ENCODE measurements around the gene PIGM. TPM values are rescaled to one million over a fixed set of nuclear protein-coding genes. Genes with fewer than 3 reads are reported as not detected.

The PIGM gene
- total and polyA plus RNA-seq, 9 donors = 2.7 to 7.4 (median 5.9) TPM

DNA sequence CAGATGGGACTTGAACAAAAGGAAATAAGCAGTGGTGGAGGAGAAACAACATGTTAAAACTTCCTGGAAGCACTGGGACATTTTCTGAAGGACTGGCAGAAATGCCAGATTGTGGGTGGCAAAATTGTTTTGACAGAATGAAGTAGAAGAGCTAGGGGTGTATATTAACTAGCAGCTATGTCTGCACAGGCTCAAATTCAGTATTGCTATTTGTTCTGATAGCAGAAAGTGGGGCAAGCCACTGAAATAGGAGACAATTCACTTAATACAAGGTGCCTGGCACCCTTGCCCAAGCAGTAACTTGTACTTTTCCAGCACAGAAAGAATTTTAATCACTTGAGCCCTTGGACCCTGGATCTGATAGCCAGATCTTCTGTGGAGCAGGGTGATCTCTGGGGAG lies 11.8 kb upstream of the PIGM start:
- H3K4me1 ChIP-seq (ENCODE audit: insufficient read depth) = peaks cover 2% of the 10 kb centered on the region
- no peaks in the 10 kb centered on the region for H3K36me3 ChIP-seq
- intact Hi-C loops (cut with DNase I) = no loop called here
- no peak for DNase-seq
- no peak overlapping the region for H3K4me3 ChIP-seq
- H3K27me3 ChIP-seq = no peaks in the 10 kb centered on the region
- no peaks in the 10 kb centered on the region for H3K9me3 ChIP-seq
- no peak overlapping the region for H3K27ac ChIP-seq
- no peak for TF ChIP-seq EP300 (IDR thresholded peaks at IDR 0.05)
- no peak for TF ChIP-seq CTCF (IDR thresholded peaks at IDR 0.05)
- TF ChIP-seq POLR2A (IDR thresholded peaks at IDR 0.05) = no peak

DNA sequence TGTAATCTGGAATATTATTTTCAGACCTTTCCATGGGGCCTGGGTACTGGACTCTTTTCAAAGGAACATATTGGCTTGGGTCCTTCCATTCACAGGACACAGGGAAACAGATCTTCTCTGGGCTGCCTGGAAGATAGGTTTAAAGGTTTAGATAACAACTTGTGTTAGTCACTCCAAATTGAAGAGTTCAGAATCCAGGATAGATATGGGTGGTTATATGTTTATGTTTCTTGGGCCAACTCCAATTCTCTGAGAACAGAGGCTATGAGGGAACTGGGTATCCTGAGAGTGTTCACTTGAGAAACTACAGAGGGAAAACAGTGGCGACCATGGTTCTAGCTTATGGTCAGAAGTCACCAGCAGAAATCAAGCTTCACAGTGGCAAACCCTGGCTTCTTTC lies 8.7 kb upstream of the PIGM start:
- no peak for TF ChIP-seq CTCF (IDR thresholded peaks at IDR 0.05)
- no peak for TF ChIP-seq POLR2A (IDR thresholded peaks at IDR 0.05)
- no peak for TF ChIP-seq EP300 (IDR thresholded peaks at IDR 0.05)
- 85 to 94% (median 92%) methylated on average over 1 of the region's 1 CpG for WGBS, 3 donors
- DNase-seq = no peak
- Histone ChIP-seq H3K36me3 (no peaks in the 10 kb centered on the region), H3K27me3 (no peaks in the 10 kb centered on the region), H3K4me3 (no peak overlapping the region), H3K27ac (no peak overlapping the region), H3K4me1 (ENCODE audit: insufficient read depth) (no peaks in the 10 kb centered on the region), H3K9me3 (no peaks in the 10 kb centered on the region)
- intact Hi-C loops (cut with DNase I) = no loop called here

GRCh38 chr1:160032165-160032820 lies 503 bp upstream of the PIGM start:
- intact Hi-C loops (cut with DNase I) = no loop called here
- peak overlapping the region; percentile 90 for H3K4me3 ChIP-seq
- H3K27me3 ChIP-seq = no peaks in the 10 kb centered on the region
- DNase-seq = no peak
- H3K36me3 ChIP-seq = no peaks in the 10 kb centered on the region
- H3K27ac ChIP-seq = peak overlapping the region in 1 of 2 donors; percentile 48
- peaks cover 6% of the 10 kb centered on the region for H3K4me1 ChIP-seq (ENCODE audit: insufficient read depth)
- H3K9me3 ChIP-seq = no peaks in the 10 kb centered on the region
- TF ChIP-seq POLR2A (IDR thresholded peaks at IDR 0.05) (no peak), EP300 (IDR thresholded peaks at IDR 0.05) (no peak), CTCF (IDR thresholded peaks at IDR 0.05) (no peak)
- 1% methylated on average over 18 of the region's 18 CpGs for WGBS, 3 donors

GRCh38 chr1:160030657-160031364 lies 979 bp downstream of the PIGM start:
- H3K27ac ChIP-seq = peak overlapping the region in 1 of 2 donors; percentile 26
- H3K4me1 ChIP-seq (ENCODE audit: insufficient read depth) = peaks cover 6% of the 10 kb centered on the region
- intact Hi-C loops (cut with DNase I) = no loop called here
- H3K4me3 ChIP-seq = peak overlapping the region; percentile 90
- 9 to 10% (median 10%) methylated on average over 23 of the region's 23 CpGs for WGBS, 3 donors
- no peaks in the 10 kb centered on the region for H3K27me3 ChIP-seq
- no peaks in the 10 kb centered on the region for H3K9me3 ChIP-seq
- TF ChIP-seq CTCF (IDR thresholded peaks at IDR 0.05) (no peak), POLR2A (IDR thresholded peaks at IDR 0.05) (no peak), EP300 (IDR thresholded peaks at IDR 0.05) (no peak)
- no peak for DNase-seq
- no peaks in the 10 kb centered on the region for H3K36me3 ChIP-seq
